ENCODE results near the gene CPSF4L.
A peak's percentile ranks its signal among the peaks of the same experiment; 100 is the strongest.
"Not testable (repeated sequence)": the region's sequence is repeated elsewhere in the genome, so short reads cannot be mapped to it uniquely, and the experiment has no call there.

CPSF4L gene

GRCh38 chr17:73261617-73261951 is at the start of gene CPSF4L:
CPSF4L (minus strand) TSS chr17:73261880; CDS start chr17:73261818, 62 bp downstream.
- no peak for DNase-seq

DNA sequence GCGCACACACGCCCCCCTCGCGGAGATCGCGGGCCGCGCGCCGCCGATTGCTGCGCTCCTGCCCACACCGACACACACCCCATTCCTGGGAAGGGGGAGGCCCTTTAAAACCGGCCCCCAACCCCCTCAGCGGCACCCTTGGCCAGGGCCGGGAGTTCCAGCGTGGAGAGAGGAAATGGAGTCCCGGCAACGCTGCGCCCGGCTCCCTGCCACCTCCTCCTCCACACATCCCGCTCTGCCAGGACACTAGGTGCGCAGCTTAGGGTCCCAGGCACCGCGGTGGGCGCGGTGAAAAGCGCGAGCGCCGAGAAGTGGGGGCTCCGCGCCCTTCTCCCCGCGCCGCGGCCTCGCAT is 49.7 kb upstream of the CPSF4L start:
- DNase-seq: no peak

- DNase-seq: peak; percentile 35
Observed at GRCh38 chr17:73309727-73310596, 48.3 kb upstream of the CPSF4L start.

DNA sequence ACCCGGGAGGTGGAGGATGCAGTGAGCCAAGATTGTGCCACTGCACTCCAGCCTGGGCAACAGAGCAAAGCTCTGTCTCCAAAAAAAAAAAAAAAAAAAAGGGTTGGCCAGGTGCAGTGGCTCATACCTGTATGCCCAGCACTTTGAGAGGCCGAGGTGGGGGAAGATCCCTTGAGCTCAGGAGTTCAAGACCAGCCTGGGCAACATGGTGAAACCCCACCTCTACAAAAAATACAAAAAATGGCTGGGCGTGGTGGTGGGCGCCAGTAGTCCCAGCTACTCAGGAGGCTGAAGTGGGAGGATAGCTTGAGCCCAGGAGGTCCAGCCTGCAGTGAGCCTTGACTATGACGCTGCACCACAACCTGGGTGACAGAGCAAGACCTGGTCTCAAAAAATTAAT is 47.3 kb upstream of the CPSF4L start:
- not testable (repeated sequence) for DNase-seq

- DNase-seq: peak; percentile 96
Observed at GRCh38 chr17:73308017-73308823, 46.5 kb upstream of the CPSF4L start.

GRCh38 chr17:73307130-73307529 is 45.5 kb upstream of the CPSF4L start:
- no peak for DNase-seq

DNA sequence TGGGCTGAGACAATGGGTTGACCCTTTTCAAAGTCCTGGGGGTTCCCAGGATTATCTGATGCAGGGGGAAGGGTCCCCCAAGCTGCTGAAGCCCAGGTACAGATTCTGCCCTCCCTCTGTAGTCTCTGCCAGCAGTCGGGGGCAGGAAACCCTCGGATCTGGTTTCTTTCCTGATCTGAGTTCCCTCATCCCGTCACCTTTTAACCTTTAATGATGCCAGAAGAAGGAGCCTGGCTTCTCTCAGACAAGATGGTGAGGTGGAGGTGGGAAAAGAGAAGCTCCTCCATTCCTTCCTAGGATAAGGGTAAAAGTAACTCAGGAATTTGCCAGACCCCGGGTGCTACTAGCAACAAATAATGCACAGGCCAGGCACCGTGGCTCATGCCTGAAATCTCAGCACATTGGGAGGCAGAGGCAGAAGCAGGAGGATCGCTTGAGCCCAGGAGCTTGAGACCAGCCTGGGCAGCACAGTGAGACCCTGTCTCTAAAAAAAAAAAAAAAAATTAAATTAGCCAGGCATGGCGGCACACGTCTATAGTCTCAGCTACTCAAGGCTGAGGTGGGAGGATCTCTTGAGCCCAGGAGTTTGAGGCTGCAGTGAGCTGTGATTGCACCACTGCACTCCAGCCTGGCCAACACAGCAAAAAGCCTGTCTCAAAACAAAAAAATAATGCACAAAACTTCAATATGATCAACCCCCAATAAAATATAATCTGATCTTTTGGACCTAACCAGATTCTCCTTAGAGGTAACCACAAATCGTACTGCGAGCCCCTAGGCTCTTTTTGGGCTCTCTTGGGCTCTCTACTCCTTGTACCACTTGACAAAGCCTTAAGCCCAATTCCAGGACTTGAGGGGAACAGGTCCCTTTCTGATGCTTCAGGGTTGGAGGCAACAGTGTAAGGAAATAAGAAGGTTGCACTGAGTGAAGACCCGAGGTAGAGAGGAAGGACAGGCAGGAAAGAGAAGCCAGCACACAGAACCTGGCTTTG is 44.5 kb upstream of the CPSF4L start:
- DNase-seq: no peak

GRCh38 chr17:73304971-73305812 is 43.5 kb upstream of the CPSF4L start:
- DNase-seq: peak; percentile 94

DNA sequence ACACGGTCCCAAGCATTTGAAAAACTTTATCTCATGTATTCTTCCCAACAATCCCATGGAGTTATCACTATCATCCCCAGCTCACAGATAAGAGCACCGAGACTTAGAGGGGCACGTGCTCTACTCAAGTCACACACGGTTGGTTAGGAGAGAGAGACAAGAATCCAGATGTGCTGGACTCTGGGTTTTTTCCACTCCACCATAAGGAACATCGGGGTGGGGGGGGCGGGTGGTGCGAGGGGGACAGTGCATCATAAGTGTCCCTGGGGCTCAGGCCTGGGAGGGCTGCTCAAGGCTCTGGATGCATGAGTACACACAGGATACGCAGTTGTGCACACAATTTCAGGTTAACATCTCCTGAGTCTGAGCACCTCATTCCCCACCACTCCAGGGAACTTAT is 42.8 kb upstream of the CPSF4L start:
- DNase-seq: no peak

GRCh38 chr17:73302189-73302588 is 40.5 kb upstream of the CPSF4L start:
- peak; percentile 28 for DNase-seq

DNA sequence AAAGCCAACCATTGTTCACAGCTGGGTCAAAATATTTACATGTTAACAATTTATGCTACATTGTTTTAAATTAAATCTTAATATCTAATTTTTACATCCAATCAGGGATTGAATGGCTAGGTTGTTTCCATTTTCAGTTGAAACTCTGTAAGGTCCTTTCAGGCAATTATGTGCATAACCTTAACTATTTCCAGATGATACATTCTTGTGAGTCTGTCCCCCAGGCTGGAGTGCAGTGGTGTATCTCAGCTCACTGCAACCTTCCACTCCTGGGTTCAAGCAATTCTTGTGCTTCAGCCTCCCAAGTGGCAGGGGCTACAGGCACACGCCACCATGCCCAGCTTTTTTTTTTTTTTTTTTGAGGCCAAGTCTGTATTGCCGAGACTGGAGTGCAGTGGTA is 39.7 kb upstream of the CPSF4L start:
- no peak for DNase-seq

GRCh38 chr17:73300392-73300791 is 38.7 kb upstream of the CPSF4L start:
- no peak for DNase-seq

GRCh38 chr17:73297934-73298861 is 36.5 kb upstream of the CPSF4L start:
- DNase-seq: peak; percentile 58

GRCh38 chr17:73293480-73293911 is 31.8 kb upstream of the CPSF4L start:
- peak; percentile 88 for DNase-seq

DNA sequence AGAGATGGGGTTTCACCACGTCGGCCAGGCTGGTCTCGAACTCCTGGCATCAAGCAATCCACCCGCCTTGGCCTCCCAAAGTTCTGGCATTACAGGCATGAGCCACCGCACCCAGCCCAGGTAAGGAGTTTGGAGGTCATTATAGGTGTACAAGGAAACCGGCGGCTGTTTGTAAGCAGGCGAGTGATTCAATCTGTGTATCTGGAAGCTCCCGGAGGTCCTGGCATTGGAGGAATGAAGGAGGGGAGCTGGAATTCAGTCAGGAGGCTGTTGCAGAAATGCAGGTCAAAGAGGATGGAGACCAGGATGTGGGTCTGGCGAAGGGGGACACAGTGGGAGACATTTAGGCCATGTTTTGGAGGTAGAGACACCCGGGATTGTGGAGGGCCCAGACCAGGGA is 31.4 kb upstream of the CPSF4L start:
- no peak for DNase-seq

DNA sequence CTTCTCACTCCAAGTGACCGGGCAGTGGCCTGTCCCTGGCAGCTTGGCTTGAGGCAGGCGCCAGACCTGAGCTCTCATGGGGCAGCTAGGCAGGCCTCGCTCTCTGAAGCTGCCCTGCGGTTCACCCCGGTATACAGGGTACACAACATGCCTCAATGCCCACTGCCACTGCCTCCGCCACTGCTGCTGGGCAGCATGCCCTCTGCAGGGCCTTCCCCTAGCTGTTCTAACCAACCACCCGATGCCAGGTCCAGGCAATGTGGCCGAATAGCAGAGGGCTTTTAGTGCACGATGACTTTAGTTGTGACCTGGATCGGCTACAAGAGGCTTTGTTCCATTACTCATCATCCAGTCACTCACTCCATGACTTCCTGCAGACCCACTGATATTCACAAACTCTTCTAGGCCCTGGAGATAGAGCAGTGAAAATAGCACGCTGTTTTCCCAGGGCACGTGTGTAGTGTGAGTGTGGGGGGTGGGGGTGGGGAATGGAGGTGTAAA is 30.4 kb upstream of the CPSF4L start:
- peak; percentile 89 for DNase-seq

DNA sequence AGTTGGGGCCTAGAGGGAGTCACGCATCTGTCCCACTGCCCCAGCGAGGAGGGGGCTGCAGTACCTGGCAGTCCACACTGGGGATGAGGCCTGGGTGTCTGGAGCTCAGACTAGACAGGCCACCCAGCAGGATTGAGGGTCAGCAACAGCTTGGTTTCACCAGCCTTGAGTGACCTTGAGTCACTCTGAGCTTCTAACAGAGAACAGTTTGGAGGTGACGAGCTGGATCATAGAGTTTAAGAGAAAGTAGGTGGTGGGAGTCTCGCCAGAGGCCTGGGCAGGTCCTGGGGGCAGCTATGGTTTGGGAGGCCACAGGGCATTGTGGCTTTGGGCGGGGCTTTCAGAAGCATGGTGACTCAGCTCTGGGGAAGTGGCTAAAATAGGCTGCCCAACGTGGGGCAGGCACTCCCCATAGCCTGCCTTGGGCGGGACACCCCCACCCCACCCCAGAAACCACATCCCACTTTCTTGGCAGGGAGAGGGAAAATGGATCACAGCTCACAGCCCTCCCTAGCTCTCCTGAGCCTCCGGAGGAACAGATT is 29.7 kb upstream of the CPSF4L start:
- DNase-seq: peak; percentile 98

DNA sequence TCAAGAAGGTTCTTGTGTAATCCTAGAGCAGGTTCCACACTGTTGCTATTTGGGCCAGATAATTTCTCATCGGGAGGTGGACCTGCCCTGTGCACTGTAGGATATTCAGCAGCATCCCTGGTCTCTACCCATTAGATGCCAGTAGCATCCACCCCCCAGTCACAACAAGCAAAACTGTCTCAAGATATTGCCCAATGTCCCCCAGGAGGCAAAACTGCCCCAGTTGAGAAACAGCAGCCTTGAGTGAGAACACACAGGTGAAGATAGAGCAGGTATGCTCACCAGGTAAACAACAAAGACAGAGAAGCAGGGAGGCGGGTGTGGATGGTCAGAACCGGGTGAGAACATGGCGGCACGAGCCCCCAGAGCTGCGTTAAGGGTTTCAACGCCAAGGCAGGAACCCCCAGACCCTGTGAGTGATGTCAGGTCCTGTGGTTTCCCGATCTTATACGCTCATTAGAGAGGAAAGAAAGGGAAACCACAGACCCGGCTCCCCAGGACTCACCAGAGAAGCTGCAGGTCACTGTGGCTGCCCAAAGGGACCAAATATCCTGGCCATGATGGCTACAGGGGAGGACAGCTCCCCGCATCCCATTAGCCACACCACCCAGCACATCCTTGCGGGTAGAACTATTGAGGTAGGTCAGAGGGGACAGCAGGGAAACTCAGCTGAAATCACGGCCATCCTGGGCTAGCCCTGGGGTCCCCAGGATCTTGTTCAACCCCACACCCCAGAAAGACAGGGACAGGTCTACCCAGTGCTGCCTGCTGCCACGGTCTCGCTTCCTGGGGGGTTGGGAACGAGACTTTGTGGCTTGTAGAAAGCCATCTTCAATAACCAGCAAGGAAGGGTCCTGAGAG is 28.9 kb upstream of the CPSF4L start:
- no peak for DNase-seq

- no peak for DNase-seq
Observed at GRCh38 chr17:73289549-73290254, 28.0 kb upstream of the CPSF4L start.
